Parathyroid adenoma (tissue), 2 donors: ENCODE data around the gene MED4.

Experiments
- H2AFZ ChIP-seq: fragments of 300-600 bp; sonication (generic); one replicate; pipeline ENCODE4 v1.7.0; 2017; ENCODE audit warnings: antibody characterized with exemption, mild to moderate bottlenecking
- H3K27ac ChIP-seq: fragments of 300-600 bp; sonication (generic); one replicate; pipeline ENCODE4 v1.7.0; 2017
- H3K27me3 ChIP-seq: fragments of 300-600 bp; sonication (generic); one replicate; pipeline ENCODE4 v1.7.0; 2017; ENCODE audit warnings: low read length; ENCODE audit not compliant: control insufficient read depth, insufficient read depth
- H3K36me3 ChIP-seq: fragments of 300-600 bp; sonication (generic); one replicate; pipeline ENCODE4 v1.7.0; 2017; ENCODE audit warnings: low read length; ENCODE audit not compliant: control insufficient read depth, insufficient read depth
- H3K4me1 ChIP-seq: fragments of 300-600 bp; sonication (generic); one replicate; pipeline ENCODE4 v1.7.0; 2017; ENCODE audit warnings: control low read depth
- H3K4me2 ChIP-seq: fragments of 300-600 bp; sonication (generic); one replicate; pipeline ENCODE4 v1.7.0; 2017; ENCODE audit warnings: low read length
- H3K4me3 ChIP-seq: fragments of 300-600 bp; sonication (generic); one replicate; pipeline ENCODE4 v1.7.0; 2017; ENCODE audit warnings: low read depth, low read length
- H3K79me2 ChIP-seq: fragments of 300-600 bp; sonication (generic); one replicate; pipeline ENCODE4 v1.7.0; 2017; ENCODE audit warnings: control low read depth
- H3K9ac ChIP-seq: fragments of 300-600 bp; sonication (generic); one replicate; pipeline ENCODE4 v1.7.0; 2017; ENCODE audit warnings: mild to moderate bottlenecking
- H3K9me3 ChIP-seq: fragments of 300-600 bp; sonication (generic); one replicate; pipeline ENCODE4 v1.7.0; 2017; ENCODE audit warnings: low read length; ENCODE audit not compliant: control insufficient read depth
- CTCF ChIP-seq: fragments of 300-600 bp; sonication (generic); IDR thresholded peaks from one replicate; pipeline ENCODE4 v1.7.0; 2017; ENCODE audit warnings: antibody characterized with exemption, mild to moderate bottlenecking
- donor health status: primary hyperparathyroidism.

Gene MED4

GRCh38 chr13:48086272-48086671 lies 8.6 kb downstream of the MED4 start:
- no peak overlapping the region for H3K4me3 ChIP-seq
- peaks cover 2% of the 10 kb centered on the region for H3K79me2 ChIP-seq
- no peaks in the 10 kb centered on the region for H3K4me1 ChIP-seq
- no peaks in the 10 kb centered on the region for H3K36me3 ChIP-seq
- no peak overlapping the region for H3K27ac ChIP-seq
- H3K9ac ChIP-seq, result no peak overlapping the region
- H3K9me3 ChIP-seq, result no peaks in the 10 kb centered on the region
- no peak overlapping the region for H2AFZ ChIP-seq
- TF ChIP-seq CTCF, result no peak
- no peak overlapping the region for H3K4me2 ChIP-seq
- no peaks in the 10 kb centered on the region for H3K27me3 ChIP-seq

GRCh38 chr13:48081739-48082138 lies 13.2 kb downstream of the MED4 start:
- Histone ChIP-seq H3K79me2 (peaks cover 2% of the 10 kb centered on the region), H3K27ac (no peak overlapping the region), H3K4me1 (no peaks in the 10 kb centered on the region), H3K4me2 (no peak overlapping the region), H3K4me3 (no peak overlapping the region), H3K9me3 (no peaks in the 10 kb centered on the region), H2AFZ (no peak overlapping the region), H3K27me3 (no peaks in the 10 kb centered on the region), H3K36me3 (no peaks in the 10 kb centered on the region), H3K9ac (no peak overlapping the region)
- no peak for TF ChIP-seq CTCF

GRCh38 chr13:48078251-48078656 lies 16.6 kb downstream of the MED4 start:
- Histone ChIP-seq H3K4me1 (no peaks in the 10 kb centered on the region), H3K27me3 (no peaks in the 10 kb centered on the region), H2AFZ (no peak overlapping the region), H3K4me2 (no peak overlapping the region), H3K79me2 (no peaks in the 10 kb centered on the region), H3K4me3 (no peak overlapping the region), H3K9me3 (no peaks in the 10 kb centered on the region), H3K27ac (no peak overlapping the region), H3K9ac (no peak overlapping the region), H3K36me3 (no peaks in the 10 kb centered on the region)
- TF ChIP-seq CTCF, result no peak

- Histone ChIP-seq H3K27me3 (no peaks in the 10 kb centered on the region), H3K4me3 (no peak overlapping the region), H3K4me1 (no peaks in the 10 kb centered on the region), H3K4me2 (no peak overlapping the region), H3K9me3 (no peaks in the 10 kb centered on the region), H3K27ac (no peak overlapping the region), H3K79me2 (no peaks in the 10 kb centered on the region), H3K36me3 (no peaks in the 10 kb centered on the region), H3K9ac (no peak overlapping the region), H2AFZ (no peak overlapping the region)
- no peak for TF ChIP-seq CTCF
These were observed 20.9 kb downstream of the MED4 start for GRCh38 chr13:48074006-48074405.

GRCh38 chr13:48072787-48073186 lies 22.1 kb downstream of the MED4 start:
- Histone ChIP-seq H2AFZ (no peak overlapping the region), H3K27me3 (no peaks in the 10 kb centered on the region), H3K4me3 (no peak overlapping the region), H3K36me3 (no peaks in the 10 kb centered on the region), H3K79me2 (no peaks in the 10 kb centered on the region), H3K4me1 (no peaks in the 10 kb centered on the region), H3K27ac (no peak overlapping the region), H3K4me2 (no peak overlapping the region), H3K9ac (no peak overlapping the region), H3K9me3 (no peaks in the 10 kb centered on the region)
- no peak for TF ChIP-seq CTCF
